HepG2 (cell line): ENCODE measurements around the gene PCSK7. TPM values are rescaled to one million over a fixed set of nuclear protein-coding genes. Genes with fewer than 3 reads are reported as not detected.

ENCODE experiments used
- BORCS8-MEF2B ChIP-seq: sonication (generic); formaldehyde crosslinking; IDR thresholded peaks from 2 replicates; pipeline ENCODE4 v1.8.0; 2022; ENCODE audit warnings: mild to moderate bottlenecking, missing genetic modification reagents
- CTCF ChIP-seq: sonication (generic); formaldehyde crosslinking; IDR thresholded peaks from 2 replicates; pipeline ENCODE4 v1.5.0; 2020; ENCODE audit warnings: mild to moderate bottlenecking, missing genetic modification reagents, moderate library complexity
- MEIS2 ChIP-seq: sonication (generic); formaldehyde crosslinking; IDR thresholded peaks from 2 replicates; pipeline ENCODE4 v1.9.0; 2021; ENCODE audit warnings: mild to moderate bottlenecking, missing genetic modification reagents
- NR2F1 ChIP-seq, 2 experiments: fragments of 450-650 bp in 1 of 2; formaldehyde crosslinking in 1 of 2; IDR thresholded peaks; 2 replicates each; pipeline versions ENCODE4 v1.5.0 to v1.6.1; 2016 to 2020; ENCODE audit warnings: mild to moderate bottlenecking in 1 of 2, missing compliant biosample characterization in 1 of 2, missing genetic modification reagents in 1 of 2, moderate library complexity in 1 of 2
- SAP130 ChIP-seq: IDR thresholded peaks from 2 replicates; pipeline ENCODE4 v1.6.1; 2016; ENCODE audit warnings: low read depth
- SIN3B ChIP-seq: fragments of 150-350 bp; IDR thresholded peaks from 2 replicates; pipeline ENCODE4 v1.6.1; 2014; ENCODE audit warnings: low read length
- TERF1 ChIP-seq: sonication (generic); formaldehyde crosslinking; IDR thresholded peaks from 2 replicates; pipeline ENCODE4 v1.8.0; 2022; ENCODE audit warnings: mild to moderate bottlenecking, missing genetic modification reagents, moderate library complexity
- UBTF ChIP-seq: sonication (generic); formaldehyde crosslinking; IDR thresholded peaks from 2 replicates; pipeline ENCODE4 v1.4.0; 2020; ENCODE audit warnings: mild to moderate bottlenecking, missing genetic modification reagents
- USF2 ChIP-seq, 2 experiments: sonication (generic) in 1 of 2; formaldehyde crosslinking in 1 of 2; IDR thresholded peaks; 2 replicates each; pipeline versions ENCODE4 v1.5.1 to v1.6.1; 2011 to 2020; ENCODE audit warnings: borderline replicate concordance in 1 of 2, low read depth in 1 of 2, low read length in 1 of 2, mild to moderate bottlenecking in 1 of 2, missing genetic modification reagents in 1 of 2, moderate library complexity in 1 of 2
- YEATS4 ChIP-seq: sonication (generic); formaldehyde crosslinking; IDR thresholded peaks from 2 replicates; pipeline ENCODE4 v1.4.0; 2020; ENCODE audit warnings: missing genetic modification reagents, borderline replicate concordance
- ZMYM2 ChIP-seq: sonication (generic); formaldehyde crosslinking; IDR thresholded peaks from 2 replicates; pipeline ENCODE4 v1.8.0; 2022; ENCODE audit warnings: mild to moderate bottlenecking, missing genetic modification reagents
- ZNF18 ChIP-seq: sonication (generic); formaldehyde crosslinking; IDR thresholded peaks from 2 replicates; pipeline ENCODE4 v1.8.0; 2022; ENCODE audit warnings: mild to moderate bottlenecking, missing genetic modification reagents; ENCODE audit not compliant: insufficient replicate concordance
- ZNF230 ChIP-seq: sonication (generic); formaldehyde crosslinking; IDR thresholded peaks from 2 replicates; pipeline ENCODE4 v1.4.0; 2020; ENCODE audit warnings: mild to moderate bottlenecking, missing genetic modification reagents
- ZNF234 ChIP-seq: sonication (generic); formaldehyde crosslinking; conservative IDR thresholded peaks from 2 replicates; pipeline ENCODE4 v1.5.1; 2020; ENCODE audit warnings: mild to moderate bottlenecking, missing genetic modification reagents
- ZNF564 ChIP-seq: sonication (generic); formaldehyde crosslinking; IDR thresholded peaks from 2 replicates; pipeline ENCODE4 v1.8.1; 2023; ENCODE audit warnings: mild to moderate bottlenecking, missing genetic modification reagents
- ZSCAN12 ChIP-seq: sonication (generic); formaldehyde crosslinking; IDR thresholded peaks from 2 replicates; pipeline ENCODE4 v1.9.0; 2021; ENCODE audit warnings: mild to moderate bottlenecking, missing genetic modification reagents
- polyA plus RNA-seq, 8 experiments: library from polyadenylated mRNA; depleted of rRNA in 3 of 8; stranded (reverse) in 7 of 8; unstranded in 1 of 8; fragments of >200 nt; fragmentation: Illumina TruSeq in 4 of 8; extraction: Trizol in 4 of 8; gene quantifications; 2 replicates each; pipeline versions ENCODE4 v1.2.1 to v1.2.3, GENCODE V29; 2011 to 2016; ENCODE audit warnings: low read depth in 4 of 8, missing spikeins in 1 of 8, mixed read lengths in 1 of 8; ENCODE audit not compliant: insufficient read depth in 1 of 8
- total RNA-seq, 5 experiments: library from RNA; depleted of rRNA; stranded (reverse); fragments of >200 nt; fragmentation: Illumina TruSeq; extraction: Trizol; gene quantifications; 2 replicates each; pipeline ENCODE4 v1.2.3, GENCODE V29; 2016; ENCODE audit warnings: low read depth in 1 of 5

The PCSK7 gene
- total and polyA plus RNA-seq, 2 of the 13 experiments (the other 11 are each of a cell fraction or from before 2014, with no cell fraction given), result 13.4 to 13.8 TPM

- peak; percentile 35; the same call in 1 of the 2 replicates for TF ChIP-seq UBTF (CRISPR knock-in tag)
- peak; percentile 88 for TF ChIP-seq CTCF (CRISPR knock-in tag)
- TF ChIP-seq USF2 (IDR thresholded peaks at IDR 0.05; ENCODE audit: low read depth, low read length), result 0 out of 2 replicates have a peak, but pooled peaks have one; percentile 18
- TF ChIP-seq USF2 (CRISPR knock-in tag; IDR thresholded peaks at IDR 0.05; ENCODE audit: borderline replicate concordance), result peak; percentile 9; the same call in 1 of the 2 replicates
- TF ChIP-seq TERF1 (CRISPR knock-in tag), result no peak
- TF ChIP-seq ZNF230 (CRISPR knock-in tag), result 0 out of 2 replicates have a peak, but pooled peaks have one; percentile 39
- no peak for TF ChIP-seq ZNF564
- TF ChIP-seq ZNF234 (CRISPR knock-in tag), result no peak
- no peak for TF ChIP-seq MEIS2
- TF ChIP-seq SAP130 (CRISPR knock-in tag), result peak; percentile 64
- TF ChIP-seq SIN3B, result no peak
- no peak for TF ChIP-seq ZMYM2 (CRISPR knock-in tag)
- no peak for TF ChIP-seq NR2F1 (CRISPR knock-in tag; IDR thresholded peaks at IDR 0.05)
- TF ChIP-seq YEATS4, result 0 out of 2 replicates have a peak, but pooled peaks have one; percentile 11
- no peak for TF ChIP-seq ZSCAN12 (CRISPR knock-in tag)
- no peak for TF ChIP-seq ZNF18 (CRISPR knock-in tag)
- TF ChIP-seq BORCS8-MEF2B (CRISPR knock-in tag), result 0 out of 2 replicates have a peak, but pooled peaks have one; percentile 15
Measured at GRCh38 chr11:117180661-117181585, 51.0 kb downstream of the PCSK7 start (continued).
